HEK293 (cell line): ENCODE measurements around the gene IL17B.

Source experiments
- CTCF ChIA-PET: fragments of 350-600 bp; formaldehyde crosslinking; extraction: SDS; loops from one replicate; lab custom pipeline; 2021; ENCODE audit warnings: antibody characterized with exemption; lab: Yijun Ruan, JAX
- POLR2A ChIA-PET: fragments of 300-600 bp; formaldehyde crosslinking; extraction: SDS; loops from one replicate; lab custom pipeline; 2020; ENCODE audit warnings: antibody characterized with exemption, inconsistent platforms; lab: Yijun Ruan, JAX
- H3K27ac ChIP-seq: fragments of 200-500 bp; sonication (Bioruptor generic); 2 replicates; pipeline ENCODE4 v1.5.1; 2014; ENCODE audit warnings: low read depth, low read length, control low read depth, inconsistent platforms; ENCODE audit errors: extremely low read depth
- H3K36me3 ChIP-seq, 2 experiments: fragments of 200-500 bp in 1 of 2; sonication (Bioruptor generic) in 1 of 2; 1 replicate in 1 of 2; 2 replicates in 1 of 2; pipeline ENCODE4 v1.5.1; 2014 to 2017; ENCODE audit warnings: inconsistent platforms in 2 of 2, low read length in 2 of 2; ENCODE audit not compliant: control insufficient read depth in 2 of 2, insufficient read depth in 1 of 2
- H3K4me1 ChIP-seq: fragments of 200-500 bp; sonication (Bioruptor generic); 2 replicates; pipeline ENCODE4 v1.5.1; 2014; ENCODE audit warnings: mild to moderate bottlenecking, low read length, inconsistent platforms; ENCODE audit not compliant: control insufficient read depth, insufficient read depth
- H3K4me3 ChIP-seq: 2 replicates; pipeline ENCODE4 v1.5.1; 2011; ENCODE audit warnings: low read depth, mild to moderate bottlenecking, control low read depth, low read length, moderate library complexity
- H3K9me3 ChIP-seq: fragments of 200-500 bp; sonication (Bioruptor generic); 2 replicates; pipeline ENCODE4 v1.5.1; 2014; ENCODE audit warnings: low read depth, low read length, inconsistent platforms; ENCODE audit not compliant: control insufficient read depth, insufficient read depth
- GLI2 ChIP-seq: fragments of 450-650 bp; formaldehyde crosslinking; IDR thresholded peaks from 2 replicates; pipeline ENCODE4; 2017; ENCODE audit warnings: missing biosample characterization, missing genetic modification characterization, low read depth, borderline replicate concordance
- PRDM6 ChIP-seq: fragments of 450-650 bp; formaldehyde crosslinking; IDR thresholded peaks from 2 replicates; pipeline ENCODE4 v1.5.1; 2017; ENCODE audit warnings: missing biosample characterization, missing genetic modification characterization
- WT1 ChIP-seq: fragments of 450-650 bp; formaldehyde crosslinking; IDR thresholded peaks from 2 replicates; pipeline ENCODE4 v1.5.1; 2016; ENCODE audit warnings: missing biosample characterization, missing genetic modification characterization
- ZFP37 ChIP-seq: fragments of 450-650 bp; formaldehyde crosslinking; IDR thresholded peaks from 2 replicates; pipeline ENCODE4 v1.5.1; 2016; ENCODE audit warnings: missing biosample characterization, missing genetic modification characterization
- ZNF24 ChIP-seq: fragments of 450-650 bp; formaldehyde crosslinking; IDR thresholded peaks from 2 replicates; pipeline ENCODE4 v1.5.1; 2016; ENCODE audit warnings: missing biosample characterization, missing genetic modification characterization
- ZNF354C ChIP-seq: fragments of 450-650 bp; formaldehyde crosslinking; IDR thresholded peaks from 2 replicates; pipeline ENCODE4 v1.5.1; 2016; ENCODE audit warnings: missing biosample characterization, missing genetic modification characterization, low read depth, borderline replicate concordance
- ZNF398 ChIP-seq: fragments of 450-650 bp; formaldehyde crosslinking; IDR thresholded peaks from 2 replicates; pipeline ENCODE4 v1.5.1; 2017; ENCODE audit warnings: missing biosample characterization, missing genetic modification characterization
- ZNF404 ChIP-seq: fragments of 450-650 bp; formaldehyde crosslinking; IDR thresholded peaks from 2 replicates; pipeline ENCODE4 v1.5.1; 2017; ENCODE audit warnings: missing biosample characterization, missing genetic modification characterization
- ZNF530 ChIP-seq: fragments of 450-650 bp; formaldehyde crosslinking; IDR thresholded peaks from 2 replicates; pipeline ENCODE4 v1.5.1; 2016; ENCODE audit warnings: low read depth, missing biosample characterization, missing genetic modification characterization
- ZNF692 ChIP-seq: fragments of 450-650 bp; formaldehyde crosslinking; IDR thresholded peaks from 2 replicates; pipeline ENCODE4 v1.5.1; 2016; ENCODE audit warnings: missing biosample characterization, missing genetic modification characterization
- ZNF768 ChIP-seq: fragments of 450-650 bp; formaldehyde crosslinking; IDR thresholded peaks from 2 replicates; pipeline ENCODE4 v1.5.1; 2018; ENCODE audit warnings: missing biosample characterization, mild to moderate bottlenecking, missing genetic modification characterization
- ZNF792 ChIP-seq: fragments of 450-650 bp; formaldehyde crosslinking; IDR thresholded peaks from 2 replicates; pipeline ENCODE4 v1.5.1; 2016; ENCODE audit warnings: missing biosample characterization, missing genetic modification characterization
- TF ChIP-seq, protein P1 (sequence below): fragments of 450-650 bp; formaldehyde crosslinking; IDR thresholded peaks from 2 replicates; pipeline ENCODE4 v1.5.1; 2016; ENCODE audit warnings: missing biosample characterization, missing genetic modification characterization, low read depth
- TF ChIP-seq, protein P2 (sequence below): fragments of 450-650 bp; formaldehyde crosslinking; conservative IDR thresholded peaks from 2 replicates; pipeline ENCODE4 v1.5.1; 2016; ENCODE audit warnings: low read depth, missing biosample characterization, missing genetic modification characterization

The IL17B gene

GRCh38 chr5:149352169-149352568 lies 26.9 kb downstream of the IL17B start (continued):
- no peak for TF ChIP-seq ZNF404
- TF ChIP-seq, protein P1, sequence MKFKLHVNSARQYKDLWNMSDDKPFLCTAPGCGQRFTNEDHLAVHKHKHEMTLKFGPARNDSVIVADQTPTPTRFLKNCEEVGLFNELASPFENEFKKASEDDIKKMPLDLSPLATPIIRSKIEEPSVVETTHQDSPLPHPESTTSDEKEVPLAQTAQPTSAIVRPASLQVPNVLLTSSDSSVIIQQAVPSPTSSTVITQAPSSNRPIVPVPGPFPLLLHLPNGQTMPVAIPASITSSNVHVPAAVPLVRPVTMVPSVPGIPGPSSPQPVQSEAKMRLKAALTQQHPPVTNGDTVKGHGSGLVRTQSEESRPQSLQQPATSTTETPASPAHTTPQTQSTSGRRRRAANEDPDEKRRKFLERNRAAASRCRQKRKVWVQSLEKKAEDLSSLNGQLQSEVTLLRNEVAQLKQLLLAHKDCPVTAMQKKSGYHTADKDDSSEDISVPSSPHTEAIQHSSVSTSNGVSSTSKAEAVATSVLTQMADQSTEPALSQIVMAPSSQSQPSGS (tag by site-specific recombination): no peak
- no peak for TF ChIP-seq WT1 (tag by site-specific recombination)
- TF ChIP-seq ZNF354C (tag by site-specific recombination): no peak
- no peak for TF ChIP-seq ZNF768 (tag by site-specific recombination)
- no peak for TF ChIP-seq PRDM6 (tag by site-specific recombination)
- TF ChIP-seq ZNF792 (tag by site-specific recombination): no peak

- H3K4me3 ChIP-seq: no peak overlapping the region
- CTCF ChIA-PET: interaction anchor here (0.6 to 1.0 kb wide), 6 partner anchors 8 to 1456 kb away, joined by 3 to 4 read pairs (median 3); partner anchors contain the start of gene PCYOX1L
- H3K4me1 ChIP-seq: no peaks in the 10 kb centered on the region
- H3K36me3 ChIP-seq: peaks cover 51 to 75% of the 10 kb centered on the region in 2 experiments
- POLR2A ChIA-PET: interaction anchor here (1.2 to 1.3 kb wide), 2 partner anchors 9 to 28 kb away, joined by 3 to 6 read pairs; partner anchors contain the start of gene PCYOX1L
- H3K9me3 ChIP-seq: no peaks in the 10 kb centered on the region
- no peak overlapping the region for H3K27ac ChIP-seq
- TF ChIP-seq ZNF24 (tag by site-specific recombination): no peak
- TF ChIP-seq GLI2 (tag by site-specific recombination): no peak
- no peak for TF ChIP-seq ZNF398 (tag by site-specific recombination)
- TF ChIP-seq ZNF530: no peak
- TF ChIP-seq, protein P2, sequence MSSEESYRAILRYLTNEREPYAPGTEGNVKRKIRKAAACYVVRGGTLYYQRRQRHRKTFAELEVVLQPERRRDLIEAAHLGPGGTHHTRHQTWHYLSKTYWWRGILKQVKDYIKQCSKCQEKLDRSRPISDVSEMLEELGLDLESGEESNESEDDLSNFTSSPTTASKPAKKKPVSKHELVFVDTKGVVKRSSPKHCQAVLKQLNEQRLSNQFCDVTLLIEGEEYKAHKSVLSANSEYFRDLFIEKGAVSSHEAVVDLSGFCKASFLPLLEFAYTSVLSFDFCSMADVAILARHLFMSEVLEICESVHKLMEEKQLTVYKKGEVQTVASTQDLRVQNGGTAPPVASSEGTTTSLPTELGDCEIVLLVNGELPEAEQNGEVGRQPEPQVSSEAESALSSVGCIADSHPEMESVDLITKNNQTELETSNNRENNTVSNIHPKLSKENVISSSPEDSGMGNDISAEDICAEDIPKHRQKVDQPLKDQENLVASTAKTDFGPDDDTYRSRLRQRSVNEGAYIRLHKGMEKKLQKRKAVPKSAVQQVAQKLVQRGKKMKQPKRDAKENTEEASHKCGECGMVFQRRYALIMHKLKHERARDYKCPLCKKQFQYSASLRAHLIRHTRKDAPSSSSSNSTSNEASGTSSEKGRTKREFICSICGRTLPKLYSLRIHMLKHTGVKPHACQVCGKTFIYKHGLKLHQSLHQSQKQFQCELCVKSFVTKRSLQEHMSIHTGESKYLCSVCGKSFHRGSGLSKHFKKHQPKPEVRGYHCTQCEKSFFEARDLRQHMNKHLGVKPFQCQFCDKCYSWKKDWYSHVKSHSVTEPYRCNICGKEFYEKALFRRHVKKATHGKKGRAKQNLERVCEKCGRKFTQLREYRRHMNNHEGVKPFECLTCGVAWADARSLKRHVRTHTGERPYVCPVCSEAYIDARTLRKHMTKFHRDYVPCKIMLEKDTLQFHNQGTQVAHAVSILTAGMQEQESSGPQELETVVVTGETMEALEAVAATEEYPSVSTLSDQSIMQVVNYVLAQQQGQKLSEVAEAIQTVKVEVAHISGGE: no peak
- no peak for TF ChIP-seq ZFP37 (tag by site-specific recombination)
- TF ChIP-seq ZNF692 (tag by site-specific recombination): no peak
Measured at GRCh38 chr5:149349382-149349781, 29.7 kb downstream of the IL17B start.
